Adrenal gland (tissue), 5 donors: ENCODE results near the gene SBF2.

Experiments
- CTCF ChIP-seq, 6 experiments: fragments of 450-650 bp in 4 of 6; fragments of 200-600 bp in 2 of 6; sonication (generic) in 1 of 6; IDR thresholded peaks; 1 replicate in 5 of 6; 2 replicates in 1 of 6; pipeline versions ENCODE4 v1.5.1 to v1.8.0; 2016 to 2021; ENCODE audit warnings: antibody characterized with exemption in 6 of 6, mild to moderate bottlenecking in 2 of 6, moderate library complexity in 1 of 6
- POLR2A ChIP-seq, 2 donors: fragments of 450-650 bp; IDR thresholded peaks; one replicate each; pipeline ENCODE4 v1.6.1; 2017; ENCODE audit warnings: antibody characterized with exemption in 2 of 2, mild to moderate bottlenecking in 2 of 2, moderate library complexity in 1 of 2
- donor health status: DM: no; HTN: no; CAD: no.

GRCh38 chr11:10092426-10092825 is 201.6 kb downstream of the SBF2 start:
- TF ChIP-seq POLR2A (IDR thresholded peaks at IDR 0.05) (no peak), CTCF (IDR thresholded peaks at IDR 0.05) (no peak)
